ENCODE measurements around the gene SEMG2.

DNA sequence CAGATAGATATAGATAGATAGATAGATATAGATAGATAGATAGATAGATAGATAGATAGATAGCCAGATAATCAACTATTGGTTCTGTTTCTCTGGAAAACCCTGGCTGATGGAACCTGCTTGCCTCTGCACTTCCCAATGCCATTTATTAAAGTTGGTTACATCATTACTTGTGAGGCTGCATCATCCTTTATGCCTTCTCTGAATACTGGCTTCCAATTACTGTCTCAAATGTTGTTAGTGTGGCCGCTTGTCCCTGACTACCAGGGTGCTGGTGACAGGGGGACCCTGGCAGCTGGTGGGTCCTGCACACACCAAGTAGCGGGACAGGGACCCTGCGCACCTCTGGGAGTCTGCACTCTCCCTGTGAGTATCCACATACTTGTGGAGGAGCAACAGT is 37.1 kb downstream of the SEMG2 start:
- TF ChIP-seq YY1 (IDR thresholded peaks at IDR 0.05; ENCODE audit: insufficient read depth, insufficient read length) (no peak), ZNF274 (IDR thresholded peaks at IDR 0.05; ENCODE audit: low read depth, low read length) (no peak)

Measured in NT2/D1 (cell line).